Measurements from ENCODE around the gene TMCC1. TPM values are rescaled to one million over a fixed set of nuclear protein-coding genes. Genes with fewer than 3 reads are reported as not detected.

Gene TMCC1
- total RNA-seq, 1 experiment from 2014 or later = 23.0 TPM

DNA sequence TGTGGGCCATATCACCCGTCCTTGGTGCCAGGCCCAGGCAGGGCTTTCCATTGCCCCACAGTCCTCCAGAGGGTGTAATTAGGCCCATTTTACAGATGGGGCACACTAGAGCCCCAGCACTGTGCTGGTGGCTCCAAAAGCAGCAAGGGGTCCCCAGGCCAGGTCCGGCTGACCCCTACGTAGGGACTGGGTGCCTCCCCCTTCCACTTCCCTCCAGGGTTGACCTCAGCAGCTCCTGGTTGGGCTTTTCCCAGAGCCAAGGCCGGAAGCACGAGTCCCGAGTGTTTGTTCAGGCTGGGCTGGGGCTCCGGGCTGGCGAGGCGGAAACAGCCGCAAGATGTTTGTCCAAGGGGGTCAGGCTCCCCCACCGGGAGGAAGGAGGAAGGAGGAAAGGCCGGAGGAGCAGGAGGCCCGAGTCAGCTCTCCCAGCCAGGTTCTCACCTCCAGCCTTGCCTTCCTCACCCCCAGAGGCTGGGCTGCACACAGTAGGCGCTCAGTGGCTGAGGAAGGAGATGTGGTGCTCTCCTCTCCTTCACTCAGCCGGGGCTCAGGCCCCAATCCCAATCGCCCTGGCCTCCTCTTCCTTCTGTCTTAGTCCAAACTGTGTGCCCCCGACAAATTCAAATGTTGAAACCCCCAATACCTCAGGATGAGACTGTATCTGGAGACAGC, 269.9 kb downstream of the TMCC1 start:
- no peak overlapping the region for H3K9ac ChIP-seq (ENCODE audit: low read length)
- H3K4me3 ChIP-seq (ENCODE audit: low read length) = no peak overlapping the region
- H3K4me1 ChIP-seq (ENCODE audit: low read length) = peaks cover 13% of the 10 kb centered on the region
- no peak overlapping the region for H2AFZ ChIP-seq (ENCODE audit: low read length)
- H4K20me1 ChIP-seq (ENCODE audit: insufficient read depth, low read depth, low read length) = no peaks in the 10 kb centered on the region
- H3K27ac ChIP-seq (ENCODE audit: low read length) = no peak overlapping the region
- H3K36me3 ChIP-seq (ENCODE audit: insufficient read depth, low read length) = no peaks in the 10 kb centered on the region
- H3K4me2 ChIP-seq (ENCODE audit: low read depth, low read length, poor library complexity, severe bottlenecking) = no peak overlapping the region
- no peak for DNase-seq
- no peaks in the 10 kb centered on the region for H3K9me3 ChIP-seq (ENCODE audit: low read length)
- no peaks in the 10 kb centered on the region for H3K9me2 ChIP-seq (replicated peaks; ENCODE audit: insufficient read depth, low read length)
- H3K79me2 ChIP-seq (ENCODE audit: low read length) = no peaks in the 10 kb centered on the region
- no peaks in the 10 kb centered on the region for H3K27me3 ChIP-seq (ENCODE audit: low read length)

GRCh38 chr3:129622933-129623332, 270.6 kb downstream of the TMCC1 start:
- H3K4me3 ChIP-seq (ENCODE audit: low read length) = no peak overlapping the region
- no peaks in the 10 kb centered on the region for H3K9me3 ChIP-seq (ENCODE audit: low read length)
- peaks cover 10% of the 10 kb centered on the region for H3K4me1 ChIP-seq (ENCODE audit: low read length)
- H3K9me2 ChIP-seq (replicated peaks; ENCODE audit: insufficient read depth, low read length) = no peaks in the 10 kb centered on the region
- no peak overlapping the region for H3K27ac ChIP-seq (ENCODE audit: low read length)
- H3K27me3 ChIP-seq (ENCODE audit: low read length) = no peaks in the 10 kb centered on the region
- no peaks in the 10 kb centered on the region for H3K79me2 ChIP-seq (ENCODE audit: low read length)
- no peak overlapping the region for H3K4me2 ChIP-seq (ENCODE audit: low read depth, low read length, poor library complexity, severe bottlenecking)
- DNase-seq = no peak
- no peak overlapping the region for H2AFZ ChIP-seq (ENCODE audit: low read length)
- no peaks in the 10 kb centered on the region for H4K20me1 ChIP-seq (ENCODE audit: insufficient read depth, low read depth, low read length)
- H3K9ac ChIP-seq (ENCODE audit: low read length) = no peak overlapping the region
- no peaks in the 10 kb centered on the region for H3K36me3 ChIP-seq (ENCODE audit: insufficient read depth, low read length)

- DNase-seq = no peak
- no peak overlapping the region for H2AFZ ChIP-seq (ENCODE audit: low read length)
- no peak overlapping the region for H3K4me2 ChIP-seq (ENCODE audit: low read depth, low read length, poor library complexity, severe bottlenecking)
These were observed 271.2 kb downstream of the TMCC1 start for GRCh38 chr3:129622226-129622874.

GRCh38 chr3:129621626-129622225, 271.8 kb downstream of the TMCC1 start:
- H2AFZ ChIP-seq (ENCODE audit: low read length) = no peak overlapping the region
- H3K4me3 ChIP-seq (ENCODE audit: low read length) = no peak overlapping the region
- no peak overlapping the region for H3K27ac ChIP-seq (ENCODE audit: low read length)
- no peak overlapping the region for H3K9ac ChIP-seq (ENCODE audit: low read length)
- H3K9me2 ChIP-seq (replicated peaks; ENCODE audit: insufficient read depth, low read length) = no peaks in the 10 kb centered on the region
- H3K79me2 ChIP-seq (ENCODE audit: low read length) = no peaks in the 10 kb centered on the region
- no peaks in the 10 kb centered on the region for H3K9me3 ChIP-seq (ENCODE audit: low read length)
- no peaks in the 10 kb centered on the region for H3K36me3 ChIP-seq (ENCODE audit: insufficient read depth, low read length)
- H3K4me1 ChIP-seq (ENCODE audit: low read length) = peaks cover 10% of the 10 kb centered on the region
- H4K20me1 ChIP-seq (ENCODE audit: insufficient read depth, low read depth, low read length) = no peaks in the 10 kb centered on the region
- no peak overlapping the region for H3K4me2 ChIP-seq (ENCODE audit: low read depth, low read length, poor library complexity, severe bottlenecking)
- DNase-seq = no peak
- no peaks in the 10 kb centered on the region for H3K27me3 ChIP-seq (ENCODE audit: low read length)

More at GRCh38 chr3:129622226-129622874, 271.2 kb downstream of the TMCC1 start:
- H3K9me2 ChIP-seq (replicated peaks; ENCODE audit: insufficient read depth, low read length) = no peaks in the 10 kb centered on the region
- H4K20me1 ChIP-seq (ENCODE audit: insufficient read depth, low read depth, low read length) = no peaks in the 10 kb centered on the region
- H3K79me2 ChIP-seq (ENCODE audit: low read length) = no peaks in the 10 kb centered on the region
- H3K9me3 ChIP-seq (ENCODE audit: low read length) = no peaks in the 10 kb centered on the region
- H3K9ac ChIP-seq (ENCODE audit: low read length) = no peak overlapping the region
- no peak overlapping the region for H3K4me3 ChIP-seq (ENCODE audit: low read length)
- no peak overlapping the region for H3K27ac ChIP-seq (ENCODE audit: low read length)
- H3K36me3 ChIP-seq (ENCODE audit: insufficient read depth, low read length) = no peaks in the 10 kb centered on the region
- peaks cover 10% of the 10 kb centered on the region for H3K4me1 ChIP-seq (ENCODE audit: low read length)
- H3K27me3 ChIP-seq (ENCODE audit: low read length) = no peaks in the 10 kb centered on the region

- no peak overlapping the region for H3K27ac ChIP-seq (ENCODE audit: low read length)
- H4K20me1 ChIP-seq (ENCODE audit: insufficient read depth, low read depth, low read length) = no peaks in the 10 kb centered on the region
- no peak for DNase-seq
- H3K4me3 ChIP-seq (ENCODE audit: low read length) = no peak overlapping the region
- H3K9ac ChIP-seq (ENCODE audit: low read length) = no peak overlapping the region
- H3K9me2 ChIP-seq (replicated peaks; ENCODE audit: insufficient read depth, low read length) = no peaks in the 10 kb centered on the region
- H3K79me2 ChIP-seq (ENCODE audit: low read length) = no peaks in the 10 kb centered on the region
- no peak overlapping the region for H3K4me2 ChIP-seq (ENCODE audit: low read depth, low read length, poor library complexity, severe bottlenecking)
- H3K36me3 ChIP-seq (ENCODE audit: insufficient read depth, low read length) = no peaks in the 10 kb centered on the region
- no peaks in the 10 kb centered on the region for H3K27me3 ChIP-seq (ENCODE audit: low read length)
- H2AFZ ChIP-seq (ENCODE audit: low read length) = no peak overlapping the region
- H3K9me3 ChIP-seq (ENCODE audit: low read length) = no peaks in the 10 kb centered on the region
- peaks cover 4% of the 10 kb centered on the region for H3K4me1 ChIP-seq (ENCODE audit: low read length)
These were observed 272.5 kb downstream of the TMCC1 start for GRCh38 chr3:129620828-129621559.

DNA sequence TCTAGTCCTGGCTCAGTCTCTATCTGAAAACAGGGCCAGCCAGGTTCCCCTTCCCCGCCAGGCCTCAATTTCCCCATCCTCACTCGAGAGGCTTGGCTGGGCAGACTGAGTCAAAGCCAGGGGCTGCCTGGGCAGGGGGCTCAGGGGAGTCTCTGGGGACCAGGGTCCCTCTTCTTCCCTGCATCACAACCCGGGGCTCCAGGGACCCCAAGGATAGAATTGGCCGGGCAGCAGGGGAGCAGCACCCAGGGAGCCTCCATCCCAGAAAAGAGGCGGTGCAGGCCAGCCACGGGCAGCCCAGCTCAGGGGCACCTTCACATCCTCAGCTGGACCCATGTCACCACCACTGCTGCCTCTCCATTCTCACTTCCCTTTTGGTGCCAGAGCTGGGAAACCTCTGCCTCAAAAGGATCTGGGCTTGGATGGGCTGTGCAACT, 273.8 kb downstream of the TMCC1 start:
- Histone ChIP-seq H3K4me2 (ENCODE audit: low read depth, low read length, poor library complexity, severe bottlenecking) (no peak overlapping the region), H3K9me2 (replicated peaks; ENCODE audit: insufficient read depth, low read length) (no peaks in the 10 kb centered on the region), H3K36me3 (ENCODE audit: insufficient read depth, low read length) (no peaks in the 10 kb centered on the region), H3K4me1 (ENCODE audit: low read length) (peaks cover 3% of the 10 kb centered on the region), H3K4me3 (ENCODE audit: low read length) (no peak overlapping the region), H3K9ac (ENCODE audit: low read length) (no peak overlapping the region), H3K27ac (ENCODE audit: low read length) (no peak overlapping the region), H3K9me3 (ENCODE audit: low read length) (no peaks in the 10 kb centered on the region), H4K20me1 (ENCODE audit: insufficient read depth, low read depth, low read length) (no peaks in the 10 kb centered on the region), H2AFZ (ENCODE audit: low read length) (no peak overlapping the region), H3K27me3 (ENCODE audit: low read length) (no peaks in the 10 kb centered on the region), H3K79me2 (ENCODE audit: low read length) (no peaks in the 10 kb centered on the region)
- DNase-seq = no peak

DNA sequence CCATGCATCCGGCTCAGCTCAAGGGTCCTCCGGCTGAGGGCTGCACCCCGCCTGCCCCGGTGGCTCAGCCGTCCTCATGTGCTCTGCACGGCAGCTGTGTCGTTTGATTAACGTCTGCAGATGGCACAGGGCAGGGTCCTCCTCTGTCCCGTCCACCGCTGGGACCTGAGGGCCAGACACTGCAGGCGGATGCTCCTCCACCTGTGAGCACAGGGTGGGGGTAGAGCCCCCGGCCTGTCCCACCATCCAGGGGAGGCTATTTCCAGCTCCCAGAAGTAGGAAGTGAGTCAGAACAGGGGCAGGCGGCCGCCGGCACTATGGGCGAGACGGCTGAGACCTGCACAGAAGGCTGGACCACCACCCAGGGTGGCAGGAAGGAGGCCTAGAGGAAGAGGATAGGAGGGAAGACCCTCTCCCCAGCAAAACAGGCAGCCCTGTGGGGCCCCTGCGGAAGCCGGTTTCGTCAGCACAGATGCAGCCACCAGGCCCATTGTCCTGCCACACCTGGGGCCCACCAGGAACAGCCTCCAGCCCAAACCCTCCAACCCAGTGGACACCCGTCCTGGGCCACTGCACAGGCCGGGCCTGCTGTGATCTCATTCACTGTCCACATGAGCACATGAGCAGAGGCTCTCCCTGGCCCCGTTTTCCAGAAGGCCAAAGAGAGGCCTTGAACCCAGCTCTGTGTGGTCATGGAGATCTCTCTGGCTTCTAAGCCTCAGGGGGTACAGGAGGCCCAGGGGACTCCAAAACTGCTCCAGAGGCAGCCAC, 274.4 kb downstream of the TMCC1 start:
- no peak overlapping the region for H3K9ac ChIP-seq (ENCODE audit: low read length)
- no peaks in the 10 kb centered on the region for H3K27me3 ChIP-seq (ENCODE audit: low read length)
- H3K36me3 ChIP-seq (ENCODE audit: insufficient read depth, low read length) = no peaks in the 10 kb centered on the region
- H2AFZ ChIP-seq (ENCODE audit: low read length) = no peak overlapping the region
- H3K9me3 ChIP-seq (ENCODE audit: low read length) = no peaks in the 10 kb centered on the region
- no peaks in the 10 kb centered on the region for H3K79me2 ChIP-seq (ENCODE audit: low read length)
- H4K20me1 ChIP-seq (ENCODE audit: insufficient read depth, low read depth, low read length) = no peaks in the 10 kb centered on the region
- H3K4me3 ChIP-seq (ENCODE audit: low read length) = no peak overlapping the region
- no peak overlapping the region for H3K27ac ChIP-seq (ENCODE audit: low read length)
- no peaks in the 10 kb centered on the region for H3K9me2 ChIP-seq (replicated peaks; ENCODE audit: insufficient read depth, low read length)
- H3K4me1 ChIP-seq (ENCODE audit: low read length) = peaks cover 3% of the 10 kb centered on the region
- DNase-seq = no peak
- H3K4me2 ChIP-seq (ENCODE audit: low read depth, low read length, poor library complexity, severe bottlenecking) = peak overlapping the region; percentile 5
